Trophoblast cell (in vitro differentiated cells and primary cell): ENCODE measurements around the gene MED20.

Experiments
- DNase-seq, 2 donors: peaks; one replicate each; pipeline ENCODE4 v3.0.0-alpha.2; 2016
- H2AFZ ChIP-seq: 2 replicates; pipeline ENCODE4 v1.6.1; 2013; ENCODE audit warnings: low read length, moderate library complexity, mild to moderate bottlenecking; ENCODE audit not compliant: insufficient read depth, poor library complexity
- H2AK5ac ChIP-seq: 2 replicates; pipeline ENCODE4 v1.6.1; 2013; ENCODE audit warnings: mild to moderate bottlenecking, low read length
- H2BK120ac ChIP-seq: 2 replicates; pipeline ENCODE4 v1.6.1; 2013; ENCODE audit warnings: low read length, mild to moderate bottlenecking, moderate library complexity; ENCODE audit not compliant: insufficient read depth, poor library complexity
- H2BK12ac ChIP-seq: 2 replicates; pipeline ENCODE4 v1.6.1; 2013; ENCODE audit warnings: mild to moderate bottlenecking, low read length, moderate library complexity
- H2BK5ac ChIP-seq: 2 replicates; pipeline ENCODE4 v1.6.1; 2013; ENCODE audit warnings: low read length, low read depth, moderate library complexity, mild to moderate bottlenecking; ENCODE audit not compliant: poor library complexity
- H3K14ac ChIP-seq: 2 replicates; pipeline ENCODE4 v1.6.1; 2013; ENCODE audit warnings: mild to moderate bottlenecking, low read length
- H3K18ac ChIP-seq: 2 replicates; pipeline ENCODE4 v1.6.1; 2013; ENCODE audit warnings: mild to moderate bottlenecking, low read length
- H3K23ac ChIP-seq: 2 replicates; pipeline ENCODE4 v1.6.1; 2013; ENCODE audit warnings: low read length
- H3K27ac ChIP-seq: 2 replicates; pipeline ENCODE4 v1.5.1; 2013; ENCODE audit warnings: low read depth, mild to moderate bottlenecking, inconsistent platforms, low read length, moderate library complexity
- H3K27me3 ChIP-seq: 2 replicates; pipeline ENCODE4 v1.6.1; 2013; ENCODE audit warnings: inconsistent platforms, mild to moderate bottlenecking, low read length, moderate library complexity; ENCODE audit not compliant: insufficient read depth
- H3K36me3 ChIP-seq, 2 experiments: 1 replicate in 1 of 2; 2 replicates in 1 of 2; pipeline ENCODE4 v1.6.1; 2013; ENCODE audit warnings: low read length in 2 of 2, mild to moderate bottlenecking in 2 of 2, moderate library complexity in 1 of 2; ENCODE audit not compliant: insufficient read depth in 2 of 2, control insufficient read depth in 1 of 2
- H3K4ac ChIP-seq: 2 replicates; pipeline ENCODE4 v1.6.1; 2013; ENCODE audit warnings: low read depth, mild to moderate bottlenecking, low read length, moderate library complexity
- H3K4me1 ChIP-seq, 2 experiments: 1 replicate in 1 of 2; 2 replicates in 1 of 2; pipeline ENCODE4 v1.6.1; 2013; ENCODE audit warnings: low read length in 2 of 2, mild to moderate bottlenecking in 2 of 2, moderate library complexity in 1 of 2; ENCODE audit not compliant: insufficient read depth in 2 of 2, control insufficient read depth in 1 of 2
- H3K4me2 ChIP-seq: 2 replicates; pipeline ENCODE4 v1.6.1; 2013; ENCODE audit warnings: inconsistent platforms, mild to moderate bottlenecking, low read length, moderate library complexity
- H3K4me3 ChIP-seq: 2 replicates; pipeline ENCODE4 v1.5.1; 2013; ENCODE audit warnings: mild to moderate bottlenecking, low read depth, low read length, inconsistent platforms
- H3K79me1 ChIP-seq: one replicate; pipeline ENCODE4 v1.6.1; 2013; ENCODE audit warnings: low read length
- H3K79me2 ChIP-seq: 2 replicates; pipeline ENCODE4 v1.6.1; 2013; ENCODE audit warnings: low read length, mild to moderate bottlenecking; ENCODE audit not compliant: control insufficient read depth, insufficient read depth, poor library complexity
- H3K9ac ChIP-seq: 2 replicates; pipeline ENCODE4 v1.6.1; 2013; ENCODE audit warnings: mild to moderate bottlenecking, low read length
- H3K9me3 ChIP-seq: 2 replicates; pipeline ENCODE4 v1.6.1; 2013; ENCODE audit warnings: low read depth, mild to moderate bottlenecking, control low read depth, inconsistent platforms, low read length; ENCODE audit not compliant: insufficient read depth
- H4K12ac ChIP-seq: 2 replicates; pipeline ENCODE4 v1.6.1; 2013; ENCODE audit warnings: low read depth, mild to moderate bottlenecking, low read length, moderate library complexity
- H4K8ac ChIP-seq: 2 replicates; pipeline ENCODE4 v1.6.1; 2013; ENCODE audit warnings: low read depth, mild to moderate bottlenecking, low read length, moderate library complexity
- H4K91ac ChIP-seq: one replicate; pipeline ENCODE4 v1.6.1; 2013; ENCODE audit warnings: low read depth, mild to moderate bottlenecking, low read length, moderate library complexity
- WGBS: extraction: QIAGEN DNeasy Blood & Tissue Kit; methylation state at CpG from one replicate; pipeline ENCODE4 v1.1.7; 2013; ENCODE audit warnings: missing lambda C conversion rate; ENCODE audit not compliant: insufficient read length, insufficient coverage; ENCODE audit errors: extremely low coverage; 5-methylcytosine and 5-hydroxymethylcytosine counted together

MED20 gene

GRCh38 chr6:41942067-41942851 is 21.3 kb upstream of the MED20 start:
- H4K8ac ChIP-seq = peak overlapping the region; percentile 77
- peak overlapping the region; percentile 24 for H3K14ac ChIP-seq
- peaks cover 23 to 24% of the 10 kb centered on the region in 2 experiments for H3K4me1 ChIP-seq
- WGBS = no CpG with 5 or more reads among the region's 20 CpGs
- peak overlapping the region; percentile 7 for H2BK5ac ChIP-seq
- H2BK120ac ChIP-seq = peak overlapping the region; percentile 4
- no peaks in the 10 kb centered on the region for H3K9me3 ChIP-seq
- H2AFZ ChIP-seq = peak overlapping the region; percentile 28
- peak overlapping the region; percentile 4 for H3K27ac ChIP-seq
- H3K4me3 ChIP-seq = peak overlapping the region; percentile 14
- H3K79me2 ChIP-seq = peaks cover 15% of the 10 kb centered on the region
- peaks cover 14% of the 10 kb centered on the region for H3K79me1 ChIP-seq
- H3K18ac ChIP-seq = peak overlapping the region; percentile 18
- peak overlapping the region; percentile 20 for H4K91ac ChIP-seq
- H3K9ac ChIP-seq = no peak overlapping the region
- DNase-seq = peak; percentile 59 to 76
- H3K23ac ChIP-seq = no peak overlapping the region
- H2BK12ac ChIP-seq = no peak overlapping the region
- no peaks in the 10 kb centered on the region for H3K27me3 ChIP-seq
- H2AK5ac ChIP-seq = no peak overlapping the region
- peak overlapping the region; percentile 81 for H4K12ac ChIP-seq
- no peak overlapping the region for H3K4ac ChIP-seq
- H3K4me2 ChIP-seq = peak overlapping the region; percentile 69
- H3K36me3 ChIP-seq = peaks cover 3 to 10% of the 10 kb centered on the region in 2 experiments

GRCh38 chr6:41941280-41942066 is 20.5 kb upstream of the MED20 start, which contains the start of gene CCND3:
CCND3 (minus strand) TSS chr6:41941808; CDS start chr6:41941649, 159 bp downstream.
- Histone ChIP-seq H3K23ac (no peak within 1 kb of the TSS), H3K79me1 (peaks cover 14% of the 10 kb centered on the region), H2AFZ (peak within 1 kb of the TSS; percentile 77), H3K4me3 (peak within 1 kb of the TSS; percentile 84), H3K4ac (peak within 1 kb of the TSS; percentile 83), H3K4me1 (peaks cover 23 to 24% of the 10 kb centered on the region in 2 experiments), H2BK5ac (peak within 1 kb of the TSS; percentile 73), H3K36me3 (peaks cover 8 to 16% of the 10 kb centered on the region in 2 experiments), H3K9ac (peak within 1 kb of the TSS; percentile 35), H3K4me2 (peak within 1 kb of the TSS; percentile 69), H2BK120ac (peak within 1 kb of the TSS; percentile 28), H2BK12ac (peak within 1 kb of the TSS; percentile 4), H3K9me3 (no peaks in the 10 kb centered on the region), H4K91ac (peak within 1 kb of the TSS; percentile 67), H3K79me2 (peaks cover 15% of the 10 kb centered on the region), H2AK5ac (peak within 1 kb of the TSS; percentile 46), H4K8ac (peak within 1 kb of the TSS; percentile 77), H3K14ac (peak within 1 kb of the TSS; percentile 77), H4K12ac (peak within 1 kb of the TSS; percentile 81), H3K27ac (peak within 1 kb of the TSS; percentile 51), H3K18ac (peak within 1 kb of the TSS; percentile 18), H3K27me3 (no peaks in the 10 kb centered on the region)
- peak; percentile 93 to 98 for DNase-seq
- no CpG with 5 or more reads among the region's 87 CpGs for WGBS

DNA sequence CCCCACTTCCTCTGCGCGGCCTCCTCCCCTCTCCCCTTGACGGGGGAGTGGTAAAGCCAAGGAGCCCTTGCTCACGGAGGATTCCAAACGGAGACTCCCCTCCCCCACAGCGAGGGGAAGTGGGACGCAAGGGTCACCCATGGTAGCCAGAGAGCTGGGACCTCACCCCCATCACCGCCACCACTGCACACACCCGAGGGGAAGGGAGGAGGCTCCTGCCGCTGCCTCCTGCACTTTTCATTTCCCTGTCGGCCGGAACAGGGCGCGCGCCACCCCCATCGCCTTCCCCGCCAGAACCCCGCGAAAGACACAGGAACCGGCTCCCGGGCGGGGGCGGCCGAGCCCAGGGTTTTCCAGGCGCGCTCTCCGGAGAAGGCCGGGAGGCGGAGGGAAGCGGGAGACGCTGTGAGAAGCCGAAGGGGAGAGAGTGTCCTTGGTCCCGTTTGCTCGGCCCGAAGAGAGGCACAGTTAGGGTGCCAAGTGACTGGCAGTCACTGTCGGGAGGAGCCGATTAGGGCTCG is 19.9 kb upstream of the MED20 start:
- H3K79me1 ChIP-seq = peaks cover 14% of the 10 kb centered on the region
- peak overlapping the region; percentile 83 for H3K4ac ChIP-seq
- H3K4me1 ChIP-seq = peaks cover 24 to 27% of the 10 kb centered on the region in 2 experiments
- peak in 1 of 2 donors; percentile 25 for DNase-seq
- peak overlapping the region; percentile 28 for H2BK120ac ChIP-seq
- peaks cover 15% of the 10 kb centered on the region for H3K79me2 ChIP-seq
- peak overlapping the region; percentile 8 for H3K18ac ChIP-seq
- peak overlapping the region; percentile 84 for H3K4me3 ChIP-seq
- peak overlapping the region; percentile 73 for H2BK5ac ChIP-seq
- peak overlapping the region; percentile 77 for H2AFZ ChIP-seq
- H3K23ac ChIP-seq = no peak overlapping the region
- H2BK12ac ChIP-seq = peak overlapping the region; percentile 4
- H4K8ac ChIP-seq = peak overlapping the region; percentile 34
- no peaks in the 10 kb centered on the region for H3K27me3 ChIP-seq
- no peaks in the 10 kb centered on the region for H3K9me3 ChIP-seq
- H2AK5ac ChIP-seq = peak overlapping the region; percentile 46
- H3K14ac ChIP-seq = peak overlapping the region; percentile 77
- H4K12ac ChIP-seq = peak overlapping the region; percentile 41
- peak overlapping the region; percentile 67 for H4K91ac ChIP-seq
- peak overlapping the region; percentile 51 for H3K27ac ChIP-seq
- peak overlapping the region; percentile 35 for H3K9ac ChIP-seq
- H3K36me3 ChIP-seq = peaks cover 11 to 18% of the 10 kb centered on the region in 2 experiments
- WGBS = no CpG with 5 or more reads among the region's 38 CpGs
- peak overlapping the region; percentile 69 for H3K4me2 ChIP-seq
